ENCODE measurements around the gene JKAMP. TPM values are rescaled to one million over a fixed set of nuclear protein-coding genes. Genes with fewer than 3 reads are reported as not detected.

JKAMP gene
- total and polyA plus RNA-seq, 4 donors: 66.1 to 121 (median 80.7) TPM

- Histone ChIP-seq H3K4me3 (ENCODE audit: low read depth, low read length) (no peak overlapping the region), H3K27me3 (ENCODE audit: control insufficient read depth, insufficient read depth, low read length) (no peaks in the 10 kb centered on the region), H3K36me3 (ENCODE audit: control insufficient read depth, insufficient read depth, low read length) (no peaks in the 10 kb centered on the region), H3K9me3 (ENCODE audit: control insufficient read depth, insufficient read depth, low read length) (no peaks in the 10 kb centered on the region), H3K4me1 (ENCODE audit: control insufficient read depth, insufficient read depth, low read length) (no peaks in the 10 kb centered on the region), H3K27ac (ENCODE audit: low read depth, low read length) (no peak overlapping the region)
- DNase-seq (ENCODE audit: low read depth in 4 of 6, low spot score in 6 of 6): no peak
- 53% methylated on average over 2 of the region's 2 CpGs for WGBS (ENCODE audit: insufficient coverage)
These were observed 30.2 kb upstream of the JKAMP start for GRCh38 chr14:59454139-59454538.

- Histone ChIP-seq H3K27me3 (ENCODE audit: control insufficient read depth, insufficient read depth, low read length) (no peaks in the 10 kb centered on the region), H3K36me3 (ENCODE audit: control insufficient read depth, insufficient read depth, low read length) (no peaks in the 10 kb centered on the region), H3K4me1 (ENCODE audit: control insufficient read depth, insufficient read depth, low read length) (no peaks in the 10 kb centered on the region), H3K9me3 (ENCODE audit: control insufficient read depth, insufficient read depth, low read length) (no peaks in the 10 kb centered on the region), H3K4me3 (ENCODE audit: low read depth, low read length) (no peak overlapping the region), H3K27ac (ENCODE audit: low read depth, low read length) (no peak overlapping the region)
- WGBS (ENCODE audit: insufficient coverage): no CpG with 5 or more reads among the region's 1 CpG
- no peak for DNase-seq (ENCODE audit: low read depth in 4 of 6, low spot score in 6 of 6)
These were observed 28.9 kb upstream of the JKAMP start for GRCh38 chr14:59455411-59455810.

DNA sequence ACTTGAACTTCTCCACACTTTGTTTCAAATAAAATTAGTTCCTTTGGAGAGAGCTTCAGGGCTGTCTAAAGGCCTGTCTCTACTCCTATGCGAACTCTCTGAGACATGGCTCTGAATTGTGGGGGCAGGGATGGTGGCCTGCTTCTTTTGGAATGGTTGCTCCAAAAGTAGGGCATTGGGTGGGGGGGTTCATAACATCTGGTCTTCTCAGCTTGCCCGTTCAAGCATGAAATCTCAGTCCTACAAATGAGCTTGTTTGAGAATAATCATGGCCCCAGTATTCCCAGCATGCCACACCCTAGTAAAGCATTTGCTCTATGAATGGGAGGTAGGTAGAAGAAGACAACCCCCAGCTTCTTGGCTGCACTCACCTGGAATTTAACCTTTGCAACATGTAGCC lies 25.8 kb upstream of the JKAMP start:
- no peak overlapping the region for H3K27ac ChIP-seq (ENCODE audit: low read depth, low read length)
- no peak overlapping the region for H3K4me3 ChIP-seq (ENCODE audit: low read depth, low read length)
- H3K27me3 ChIP-seq (ENCODE audit: control insufficient read depth, insufficient read depth, low read length): no peaks in the 10 kb centered on the region
- no peaks in the 10 kb centered on the region for H3K36me3 ChIP-seq (ENCODE audit: control insufficient read depth, insufficient read depth, low read length)
- 100% methylated on average over 1 of the region's 2 CpGs for WGBS (ENCODE audit: insufficient coverage)
- no peaks in the 10 kb centered on the region for H3K9me3 ChIP-seq (ENCODE audit: control insufficient read depth, insufficient read depth, low read length)
- DNase-seq (ENCODE audit: low read depth in 4 of 6, low spot score in 6 of 6): no peak
- H3K4me1 ChIP-seq (ENCODE audit: control insufficient read depth, insufficient read depth, low read length): peaks cover 1% of the 10 kb centered on the region

DNA sequence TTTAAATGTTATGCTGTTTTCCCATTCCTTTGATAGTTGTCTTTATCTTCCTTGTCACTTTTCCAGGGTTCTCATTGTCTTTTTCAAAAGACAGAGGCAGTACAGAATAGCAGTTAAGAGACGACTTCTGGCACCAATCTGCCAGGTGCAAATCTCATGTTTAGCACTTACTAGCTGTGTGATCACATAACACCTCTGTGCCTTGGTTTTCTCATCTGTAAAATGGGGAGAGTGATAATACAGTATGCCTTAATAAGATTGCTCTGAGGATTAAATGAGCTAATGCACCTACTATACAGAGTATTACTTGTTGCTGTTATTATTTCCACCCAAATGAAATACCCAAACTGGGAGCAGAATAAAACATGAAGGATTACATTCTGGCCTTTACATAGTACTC lies 23.9 kb upstream of the JKAMP start:
- Histone ChIP-seq H3K36me3 (ENCODE audit: control insufficient read depth, insufficient read depth, low read length) (peaks cover 4% of the 10 kb centered on the region), H3K27ac (ENCODE audit: low read depth, low read length) (no peak overlapping the region), H3K27me3 (ENCODE audit: control insufficient read depth, insufficient read depth, low read length) (no peaks in the 10 kb centered on the region), H3K4me3 (ENCODE audit: low read depth, low read length) (no peak overlapping the region), H3K9me3 (ENCODE audit: control insufficient read depth, insufficient read depth, low read length) (no peaks in the 10 kb centered on the region), H3K4me1 (ENCODE audit: control insufficient read depth, insufficient read depth, low read length) (peaks cover 11% of the 10 kb centered on the region)
- no CpG with 5 or more reads among the region's 1 CpG for WGBS (ENCODE audit: insufficient coverage)
- no peak for DNase-seq (ENCODE audit: low read depth in 4 of 6, low spot score in 6 of 6)

GRCh38 chr14:59461891-59462290 lies 22.4 kb upstream of the JKAMP start:
- Histone ChIP-seq H3K9me3 (ENCODE audit: control insufficient read depth, insufficient read depth, low read length) (no peaks in the 10 kb centered on the region), H3K27ac (ENCODE audit: low read depth, low read length) (no peak overlapping the region), H3K27me3 (ENCODE audit: control insufficient read depth, insufficient read depth, low read length) (no peaks in the 10 kb centered on the region), H3K4me3 (ENCODE audit: low read depth, low read length) (no peak overlapping the region), H3K4me1 (ENCODE audit: control insufficient read depth, insufficient read depth, low read length) (peaks cover 12% of the 10 kb centered on the region), H3K36me3 (ENCODE audit: control insufficient read depth, insufficient read depth, low read length) (peaks cover 4% of the 10 kb centered on the region)
- DNase-seq (ENCODE audit: low read depth in 4 of 6, low spot score in 6 of 6): no peak
- WGBS (ENCODE audit: insufficient coverage): no CpG with 5 or more reads among the region's 1 CpG

- 19% methylated on average over 60 of the region's 60 CpGs for WGBS (ENCODE audit: insufficient coverage)
- H3K27ac ChIP-seq (ENCODE audit: low read depth, low read length): peak overlapping the region; percentile 11
- peaks cover 12% of the 10 kb centered on the region for H3K4me1 ChIP-seq (ENCODE audit: control insufficient read depth, insufficient read depth, low read length)
- H3K4me3 ChIP-seq (ENCODE audit: low read depth, low read length): peak overlapping the region; percentile 46
- no peaks in the 10 kb centered on the region for H3K27me3 ChIP-seq (ENCODE audit: control insufficient read depth, insufficient read depth, low read length)
- DNase-seq (ENCODE audit: low read depth in 4 of 6, low spot score in 6 of 6): peak in 2 of 6 donors; percentile 20 to 80
- peaks cover 4% of the 10 kb centered on the region for H3K36me3 ChIP-seq (ENCODE audit: control insufficient read depth, insufficient read depth, low read length)
- H3K9me3 ChIP-seq (ENCODE audit: control insufficient read depth, insufficient read depth, low read length): no peaks in the 10 kb centered on the region
These were observed 20.4 kb upstream of the JKAMP start for GRCh38 chr14:59463787-59464485.

DNA sequence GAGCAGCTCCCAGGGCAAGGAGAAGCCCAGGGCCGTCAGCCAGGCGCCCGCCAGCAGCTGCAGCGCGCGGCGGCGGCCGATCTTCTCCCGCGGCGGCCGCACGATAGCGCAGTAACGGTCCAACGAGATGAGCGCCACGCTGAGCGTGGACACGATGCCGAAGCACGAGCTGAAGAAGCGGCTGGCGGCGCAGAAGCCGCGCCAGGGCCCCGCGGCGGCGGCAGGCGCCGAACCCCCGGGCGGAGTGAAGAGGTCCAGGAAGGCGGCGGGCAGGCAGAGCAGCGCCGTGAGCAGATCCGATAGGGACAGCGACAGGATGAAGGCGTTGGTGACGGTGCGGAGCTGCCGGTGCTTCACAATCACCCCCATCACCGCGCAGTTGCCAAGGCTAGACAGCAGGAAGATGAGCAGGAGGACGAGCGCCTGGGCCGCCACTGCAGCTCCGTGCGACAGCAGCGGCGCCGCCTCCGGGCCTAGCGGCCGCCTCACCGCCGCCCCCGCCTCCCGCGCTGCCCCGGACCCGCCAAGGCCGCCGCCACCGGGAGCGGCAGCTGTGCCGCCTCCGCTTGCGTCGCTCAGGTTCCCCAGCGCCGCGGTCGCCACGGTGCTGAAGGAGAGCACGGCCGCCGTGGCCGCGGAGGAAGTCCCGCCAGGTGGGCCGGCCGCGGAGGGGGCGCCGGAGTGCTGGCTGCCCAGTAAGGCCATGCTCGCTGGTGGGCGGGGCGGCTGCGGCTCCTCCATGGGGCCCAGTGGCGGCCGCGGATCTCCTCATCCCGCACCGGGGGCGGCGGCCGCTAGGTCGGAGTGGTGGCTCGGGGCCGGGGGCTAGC lies 19.6 kb upstream of the JKAMP start:
- H3K27ac ChIP-seq (ENCODE audit: low read depth, low read length): peak overlapping the region; percentile 70
- under 1% methylated on average over 105 of the region's 105 CpGs for WGBS (ENCODE audit: insufficient coverage)

DNA sequence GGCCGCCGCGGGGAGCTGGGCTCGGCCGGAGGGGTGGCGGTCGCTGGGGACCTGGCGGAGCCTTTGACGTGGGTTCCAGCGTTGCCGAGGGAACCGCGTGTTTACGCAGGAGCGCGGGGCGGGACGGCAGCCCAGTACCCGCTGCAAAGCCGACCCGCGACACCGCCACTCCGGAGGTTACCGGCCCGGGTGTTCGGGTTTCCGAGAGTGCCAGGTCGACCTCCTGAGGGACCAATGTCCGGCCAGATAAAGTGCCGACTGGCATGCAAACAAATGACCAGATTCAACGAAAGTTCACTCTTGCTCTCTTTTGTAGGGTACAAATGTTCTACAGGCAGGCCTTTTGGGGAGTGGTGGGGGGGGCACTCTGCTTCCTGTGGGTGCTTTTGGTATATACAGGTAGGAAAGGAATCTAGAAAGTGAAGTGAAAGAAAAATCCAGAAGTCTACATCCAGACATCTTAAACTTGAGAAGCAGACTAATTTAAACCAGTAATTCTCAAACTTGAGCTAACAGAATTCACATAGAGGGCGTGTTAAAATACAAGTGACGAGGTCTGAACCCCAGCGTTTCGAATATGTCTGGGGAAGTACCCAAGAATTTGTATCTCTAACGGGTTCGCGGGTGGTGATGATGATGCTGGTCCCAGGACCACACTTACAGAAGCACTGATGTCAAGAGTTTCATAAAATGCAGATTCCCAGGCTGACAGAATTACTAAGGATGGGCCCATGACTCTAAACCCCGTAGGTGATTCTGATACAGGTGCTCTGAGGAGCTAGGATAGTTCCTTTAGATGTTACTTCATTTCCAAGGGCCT lies 18.8 kb upstream of the JKAMP start, which contains the start of gene GPR135:
TSS of gene GPR135 (minus strand) at position 65 of the 820 bp plus-strand sequence. CDS start 154 bp downstream, outside the sequence.
- Histone ChIP-seq H3K4me3 (ENCODE audit: low read depth, low read length) (peak within 1 kb of the TSS; percentile 46), H3K27ac (ENCODE audit: low read depth, low read length) (peak within 1 kb of the TSS; percentile 70), H3K36me3 (ENCODE audit: control insufficient read depth, insufficient read depth, low read length) (peaks cover 4% of the 10 kb centered on the region), H3K4me1 (ENCODE audit: control insufficient read depth, insufficient read depth, low read length) (peaks cover 12% of the 10 kb centered on the region), H3K27me3 (ENCODE audit: control insufficient read depth, insufficient read depth, low read length) (no peaks in the 10 kb centered on the region), H3K9me3 (ENCODE audit: control insufficient read depth, insufficient read depth, low read length) (no peaks in the 10 kb centered on the region)
- peak in 3 of 6 donors; percentile 48 to 83 (median 81) for DNase-seq (ENCODE audit: low read depth in 4 of 6, low spot score in 6 of 6)
- 17% methylated on average over 39 of the region's 40 CpGs for WGBS (ENCODE audit: insufficient coverage)

More for the DNA sequence above, 19.6 kb upstream of the JKAMP start:
- H3K9me3 ChIP-seq (ENCODE audit: control insufficient read depth, insufficient read depth, low read length): no peaks in the 10 kb centered on the region
- H3K4me3 ChIP-seq (ENCODE audit: low read depth, low read length): peak overlapping the region; percentile 46
- peak; percentile 35 to 85 (median 48) for DNase-seq (ENCODE audit: low read depth in 4 of 6, low spot score in 6 of 6)
- peaks cover 12% of the 10 kb centered on the region for H3K4me1 ChIP-seq (ENCODE audit: control insufficient read depth, insufficient read depth, low read length)
- H3K36me3 ChIP-seq (ENCODE audit: control insufficient read depth, insufficient read depth, low read length): peaks cover 4% of the 10 kb centered on the region
- H3K27me3 ChIP-seq (ENCODE audit: control insufficient read depth, insufficient read depth, low read length): no peaks in the 10 kb centered on the region

DNA sequence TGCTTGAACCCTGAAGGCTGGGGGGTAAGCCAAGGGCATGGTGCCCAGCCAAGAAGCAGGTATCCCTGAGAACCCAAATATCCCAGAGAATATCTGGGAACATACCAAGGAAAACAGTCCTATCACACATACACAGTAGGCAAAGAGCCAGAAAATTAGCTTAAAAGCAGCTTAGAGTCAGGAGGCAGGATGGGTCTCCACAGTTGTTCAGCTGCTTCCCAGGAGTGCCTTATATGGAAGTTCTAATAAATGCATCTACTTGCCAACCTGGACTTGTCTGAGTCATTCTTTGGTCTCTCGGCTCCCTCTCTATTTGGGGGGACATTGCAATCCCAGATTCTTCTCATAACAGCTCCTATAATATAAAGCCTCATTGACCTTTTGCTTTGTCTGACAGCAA lies 10.1 kb upstream of the JKAMP start:
- Histone ChIP-seq H3K36me3 (ENCODE audit: control insufficient read depth, insufficient read depth, low read length) (peaks cover 6% of the 10 kb centered on the region), H3K27me3 (ENCODE audit: control insufficient read depth, insufficient read depth, low read length) (no peaks in the 10 kb centered on the region), H3K4me3 (ENCODE audit: low read depth, low read length) (no peak overlapping the region), H3K9me3 (ENCODE audit: control insufficient read depth, insufficient read depth, low read length) (no peaks in the 10 kb centered on the region), H3K27ac (ENCODE audit: low read depth, low read length) (no peak overlapping the region), H3K4me1 (ENCODE audit: control insufficient read depth, insufficient read depth, low read length) (no peaks in the 10 kb centered on the region)
- no CpG with 5 or more reads among the region's 1 CpG for WGBS (ENCODE audit: insufficient coverage)
- DNase-seq (ENCODE audit: low read depth in 4 of 6, low spot score in 6 of 6): no peak
